GM12892 (cell line): Measurements from ENCODE around the gene ASPSCR1.

Experiments used
- POLR2A ChIP-seq: IDR thresholded peaks from 2 replicates; pipeline ENCODE4 v1.6.1; 2011; ENCODE audit warnings: low read depth, low read length, control low read depth
- POLR2AphosphoS5 ChIP-seq: IDR thresholded peaks from 2 replicates; pipeline ENCODE4 v1.6.1; 2011; ENCODE audit warnings: low read depth, low read length, control low read depth

- TF ChIP-seq POLR2A (no peak), POLR2AphosphoS5 (no peak)
Observed at GRCh38 chr17:82036634-82037091, 59.2 kb downstream of the ASPSCR1 start.
